RWPE2 (cell line): ENCODE data around the gene ANKRD6.

ENCODE experiments used
- ATAC-seq: fragments of 200-7000 bp; cut with Tn5 transposase; 3 replicates; pipeline ENCODE4 v1.9.1; 2021; ENCODE audit warnings: low read depth
- DNase-seq: peaks from one replicate; pipeline ENCODE4 v3.0.0-alpha.2; 2020; ENCODE audit warnings: low spot score
- H3K27ac ChIP-seq: fragments of 450-650 bp; 2 replicates; pipeline ENCODE4 v1.5.1; 2017; ENCODE audit warnings: mild to moderate bottlenecking; ENCODE audit not compliant: poor library complexity, severe bottlenecking
- H3K27me3 ChIP-seq: fragments of 250-450 bp; sonication (Bioruptor Pico); 2 replicates; pipeline ENCODE4 v1.5.1; 2021; ENCODE audit warnings: mild to moderate bottlenecking, moderate library complexity; ENCODE audit not compliant: insufficient read depth, poor library complexity, severe bottlenecking
- H3K36me3 ChIP-seq: fragments of 250-450 bp; sonication (Bioruptor Pico); 2 replicates; pipeline ENCODE4 v1.5.1; 2020; ENCODE audit warnings: low read depth, mild to moderate bottlenecking, moderate library complexity
- H3K4me1 ChIP-seq: fragments of 250-450 bp; sonication (Bioruptor Pico); 2 replicates; pipeline ENCODE4 v1.5.1; 2021; ENCODE audit warnings: mild to moderate bottlenecking, moderate library complexity; ENCODE audit not compliant: insufficient read depth, poor library complexity, severe bottlenecking
- H3K4me3 ChIP-seq: fragments of 250-450 bp; sonication (Bioruptor Pico); 2 replicates; pipeline ENCODE4 v1.5.1; 2021; ENCODE audit warnings: mild to moderate bottlenecking, moderate library complexity; ENCODE audit not compliant: severe bottlenecking
- H3K9me3 ChIP-seq: fragments of 250-450 bp; sonication (Bioruptor Pico); 2 replicates; pipeline ENCODE4 v1.5.1; 2021; ENCODE audit warnings: mild to moderate bottlenecking, moderate library complexity; ENCODE audit not compliant: severe bottlenecking
- TF ChIP-seq, protein P1 (sequence below): fragments of 450-650 bp; IDR thresholded peaks from one replicate; pipeline ENCODE4 v1.5.1; 2017; ENCODE audit warnings: mild to moderate bottlenecking, moderate library complexity; ENCODE audit not compliant: poor library complexity, severe bottlenecking

ANKRD6 gene

DNA sequence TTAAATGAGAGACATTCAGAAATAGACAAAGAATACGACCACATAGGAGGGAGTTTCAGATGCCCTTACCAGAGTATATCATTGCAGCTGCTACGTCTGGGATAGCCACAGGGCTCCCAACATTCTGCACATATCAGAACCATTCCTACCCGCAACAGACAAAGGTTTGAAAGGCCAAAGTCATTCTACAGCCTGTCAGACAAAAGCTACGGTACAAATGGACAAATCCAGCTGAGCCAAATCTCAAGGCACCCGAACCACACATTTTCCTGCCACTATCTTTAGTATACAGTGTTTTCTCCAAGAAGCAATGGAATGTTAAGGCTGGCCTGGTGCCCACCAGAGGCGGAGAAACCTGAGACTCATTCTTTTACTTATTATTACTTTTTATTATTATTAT, 236.1 kb downstream of the ANKRD6 start:
- TF ChIP-seq, protein P1, sequence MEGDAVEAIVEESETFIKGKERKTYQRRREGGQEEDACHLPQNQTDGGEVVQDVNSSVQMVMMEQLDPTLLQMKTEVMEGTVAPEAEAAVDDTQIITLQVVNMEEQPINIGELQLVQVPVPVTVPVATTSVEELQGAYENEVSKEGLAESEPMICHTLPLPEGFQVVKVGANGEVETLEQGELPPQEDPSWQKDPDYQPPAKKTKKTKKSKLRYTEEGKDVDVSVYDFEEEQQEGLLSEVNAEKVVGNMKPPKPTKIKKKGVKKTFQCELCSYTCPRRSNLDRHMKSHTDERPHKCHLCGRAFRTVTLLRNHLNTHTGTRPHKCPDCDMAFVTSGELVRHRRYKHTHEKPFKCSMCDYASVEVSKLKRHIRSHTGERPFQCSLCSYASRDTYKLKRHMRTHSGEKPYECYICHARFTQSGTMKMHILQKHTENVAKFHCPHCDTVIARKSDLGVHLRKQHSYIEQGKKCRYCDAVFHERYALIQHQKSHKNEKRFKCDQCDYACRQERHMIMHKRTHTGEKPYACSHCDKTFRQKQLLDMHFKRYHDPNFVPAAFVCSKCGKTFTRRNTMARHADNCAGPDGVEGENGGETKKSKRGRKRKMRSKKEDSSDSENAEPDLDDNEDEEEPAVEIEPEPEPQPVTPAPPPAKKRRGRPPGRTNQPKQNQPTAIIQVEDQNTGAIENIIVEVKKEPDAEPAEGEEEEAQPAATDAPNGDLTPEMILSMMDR = no peak
- DNase-seq (no peak), ATAC-seq (no peak)
- no peaks in the 10 kb centered on the region for H3K9me3 ChIP-seq
- peaks cover 74% of the 10 kb centered on the region for H3K36me3 ChIP-seq
- H3K27me3 ChIP-seq = no peaks in the 10 kb centered on the region
- H3K4me3 ChIP-seq = no peak overlapping the region
- no peak overlapping the region for H3K27ac ChIP-seq
- no peaks in the 10 kb centered on the region for H3K4me1 ChIP-seq

DNA sequence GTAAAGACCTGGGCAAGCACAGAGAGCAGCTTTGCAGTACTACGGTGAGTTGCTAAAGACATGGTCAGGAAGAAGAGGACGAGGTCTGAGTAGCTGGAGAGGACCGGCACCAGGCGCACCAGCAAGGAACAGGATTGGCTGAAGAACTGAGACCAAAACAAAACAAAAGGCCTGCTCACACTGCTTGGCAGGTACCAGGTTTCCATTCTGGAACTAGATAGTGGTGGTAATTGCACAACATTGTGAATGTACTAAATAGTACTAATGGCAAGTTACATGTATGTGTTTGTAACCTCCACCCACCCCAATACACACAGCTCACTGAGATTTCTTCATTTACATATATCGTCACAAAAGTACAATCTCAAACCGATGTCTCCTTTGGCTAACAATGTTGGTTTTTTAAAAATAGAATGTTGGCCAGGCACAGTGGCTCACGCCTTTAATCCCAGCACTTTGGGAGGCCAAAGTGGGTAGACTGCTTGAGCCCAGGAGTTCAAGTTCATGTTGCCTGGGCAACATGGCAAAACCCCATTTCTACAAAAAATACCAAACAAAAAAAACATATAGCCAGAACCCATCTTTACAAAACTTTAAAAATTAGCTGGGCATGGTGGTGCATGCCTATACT, 238.1 kb downstream of the ANKRD6 start:
- Histone ChIP-seq H3K27me3 (no peaks in the 10 kb centered on the region), H3K4me3 (no peak overlapping the region), H3K4me1 (no peaks in the 10 kb centered on the region), H3K9me3 (no peaks in the 10 kb centered on the region), H3K27ac (no peak overlapping the region), H3K36me3 (peaks cover 79% of the 10 kb centered on the region)
- TF ChIP-seq, protein P1 = no peak
- DNase-seq (no peak), ATAC-seq (no peak)

DNA sequence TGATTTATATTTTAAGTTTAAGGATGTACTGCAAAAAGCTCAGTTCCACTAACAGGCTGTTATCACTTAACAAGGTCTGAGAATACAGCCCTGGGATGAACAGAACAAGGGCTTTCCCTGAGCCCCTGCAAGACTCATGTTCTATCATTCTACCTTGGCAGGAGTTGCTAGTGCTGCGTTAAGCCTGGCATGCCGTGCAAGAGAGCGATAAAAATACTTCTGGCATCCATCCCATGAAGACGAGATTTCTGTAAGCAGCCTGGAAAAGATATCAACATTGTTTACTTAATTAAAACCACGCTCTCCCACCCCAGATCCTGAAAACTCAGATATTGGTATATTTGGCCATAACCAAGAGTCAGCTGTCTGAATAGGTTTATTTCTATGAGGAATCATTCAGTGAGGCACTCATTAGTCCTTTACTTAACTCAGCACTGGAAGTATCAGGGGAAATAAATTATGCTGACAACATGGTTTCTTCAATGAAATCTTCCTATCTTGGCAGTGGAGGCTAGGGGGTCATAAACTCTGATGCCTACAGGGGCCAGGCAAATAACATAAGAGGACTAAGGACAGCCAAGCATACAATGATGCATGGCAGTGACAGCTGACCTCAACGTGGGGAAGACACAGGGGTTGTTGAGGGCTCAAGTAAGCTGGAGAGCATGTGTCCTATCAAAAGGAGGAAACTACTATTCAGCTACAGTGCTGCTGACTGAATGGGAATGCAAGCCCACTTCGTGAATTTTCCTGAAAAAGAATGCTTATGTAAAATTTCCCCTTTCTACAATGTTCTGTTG, 243.2 kb downstream of the ANKRD6 start:
- TF ChIP-seq, protein P1 = no peak
- no peak overlapping the region for H3K4me3 ChIP-seq
- no peak for ATAC-seq
- no peaks in the 10 kb centered on the region for H3K27me3 ChIP-seq
- DNase-seq = no peak
- H3K27ac ChIP-seq = no peak overlapping the region
- no peaks in the 10 kb centered on the region for H3K4me1 ChIP-seq
- H3K36me3 ChIP-seq = peaks cover 90% of the 10 kb centered on the region
- no peaks in the 10 kb centered on the region for H3K9me3 ChIP-seq

DNA sequence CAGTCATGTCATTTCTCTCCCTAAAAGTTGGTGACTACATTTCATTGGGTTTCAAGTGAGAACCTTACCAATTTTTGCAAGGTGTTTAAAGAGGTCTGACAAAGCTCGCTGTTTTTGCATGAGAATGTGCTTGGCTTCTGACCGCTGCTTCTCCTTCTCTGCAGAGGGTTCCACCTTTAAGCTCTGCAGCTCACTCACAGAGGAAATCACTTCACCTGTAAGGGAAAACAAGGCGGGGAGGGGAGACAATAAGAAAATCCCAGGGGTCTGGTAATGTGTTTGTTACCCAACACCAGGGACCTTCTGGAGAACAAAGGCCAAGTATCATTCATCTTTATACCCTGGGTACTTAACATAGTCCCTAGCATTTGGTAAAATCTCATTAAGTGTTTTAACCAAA, 245.6 kb downstream of the ANKRD6 start:
- H3K4me3 ChIP-seq = no peak overlapping the region
- ATAC-seq (no peak), DNase-seq (no peak)
- H3K27me3 ChIP-seq = no peaks in the 10 kb centered on the region
- no peak overlapping the region for H3K27ac ChIP-seq
- H3K36me3 ChIP-seq = peaks cover 85% of the 10 kb centered on the region
- TF ChIP-seq, protein P1 = no peak
- H3K9me3 ChIP-seq = no peaks in the 10 kb centered on the region
- no peaks in the 10 kb centered on the region for H3K4me1 ChIP-seq
